ENCODE results near the gene EFL1. TPM values are rescaled to one million over a fixed set of nuclear protein-coding genes. Genes with fewer than 3 reads are reported as not detected.

Gene EFL1
- total and polyA plus RNA-seq, 2 donors (not counting 1 experiment from before 2014, with no cell fraction given): 19.1 to 29.9 TPM

DNA sequence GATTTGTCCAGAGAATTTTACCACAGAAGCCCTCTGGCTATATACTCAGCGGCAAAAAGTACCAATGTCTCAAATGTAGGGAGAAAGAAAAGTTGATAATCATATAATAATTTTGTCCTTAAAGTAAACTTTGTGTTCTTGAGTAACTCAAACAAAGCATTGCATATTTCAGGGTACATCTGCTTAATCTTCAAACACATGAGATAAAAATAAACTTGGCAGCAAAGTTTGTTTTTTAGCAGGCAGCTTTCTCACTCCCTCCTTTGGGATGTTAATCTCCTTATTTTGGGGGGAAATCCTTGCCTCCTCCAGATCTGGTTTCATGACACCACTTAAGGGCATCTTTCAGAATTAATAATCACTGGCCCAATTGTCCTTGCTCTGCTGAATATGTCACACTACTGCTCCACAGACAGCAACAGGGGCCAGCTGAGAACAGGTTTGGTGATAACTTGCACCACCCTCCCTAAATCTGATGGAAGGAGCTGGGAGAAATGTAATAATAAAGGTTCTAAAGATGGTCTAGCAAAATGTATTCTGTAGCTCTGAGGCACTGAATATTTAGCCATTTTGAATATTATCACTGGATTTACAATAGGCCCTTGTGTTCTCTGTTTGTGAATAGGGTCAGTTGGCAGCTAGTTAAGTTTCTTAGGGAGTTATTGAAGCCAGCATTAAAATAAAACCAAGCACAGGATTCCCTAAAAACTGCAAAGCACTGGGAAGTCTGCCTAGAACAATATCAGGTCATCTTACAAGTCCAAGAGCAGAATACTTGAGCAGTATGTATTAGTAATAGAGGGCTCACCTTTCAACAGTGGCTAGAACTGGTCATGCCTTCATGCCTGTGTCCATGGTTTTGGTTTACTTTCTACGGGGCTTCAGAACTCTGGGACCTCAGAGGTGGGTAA is 79.2 kb downstream of the EFL1 start:
- Histone ChIP-seq H3K4me1 (ENCODE audit: control insufficient read depth, extremely low read depth, insufficient read depth, low read length) (peaks cover 5% of the 10 kb centered on the region), H2AFZ (ENCODE audit: low read length) (no peak overlapping the region), H3K27me3 (ENCODE audit: control insufficient read depth, insufficient read depth, low read length) (no peaks in the 10 kb centered on the region), H3K36me3 (ENCODE audit: control insufficient read depth, insufficient read depth, low read length) (no peaks in the 10 kb centered on the region), H3K27ac (ENCODE audit: insufficient read depth, low read length) (no peak overlapping the region), H3K9me3 (ENCODE audit: control insufficient read depth, insufficient read depth, low read depth, low read length) (no peaks in the 10 kb centered on the region), H3K4me3 (replicated peaks in 1 of 4; ENCODE audit: control extremely low read depth in 1 of 4, insufficient read depth in 1 of 4, low read depth in 3 of 4, low read length in 4 of 4) (no peak overlapping the region), H3K79me2 (ENCODE audit: control insufficient read depth, insufficient read depth, low read length) (no peaks in the 10 kb centered on the region), H3K4me2 (ENCODE audit: extremely low read depth, insufficient read depth, low read length) (no peak overlapping the region), H3K9ac (ENCODE audit: insufficient read depth, low read length) (no peak overlapping the region), H4K20me1 (ENCODE audit: control insufficient read depth, extremely low read depth, insufficient read depth, low read length) (no peaks in the 10 kb centered on the region)
- TF ChIP-seq, protein P1, sequence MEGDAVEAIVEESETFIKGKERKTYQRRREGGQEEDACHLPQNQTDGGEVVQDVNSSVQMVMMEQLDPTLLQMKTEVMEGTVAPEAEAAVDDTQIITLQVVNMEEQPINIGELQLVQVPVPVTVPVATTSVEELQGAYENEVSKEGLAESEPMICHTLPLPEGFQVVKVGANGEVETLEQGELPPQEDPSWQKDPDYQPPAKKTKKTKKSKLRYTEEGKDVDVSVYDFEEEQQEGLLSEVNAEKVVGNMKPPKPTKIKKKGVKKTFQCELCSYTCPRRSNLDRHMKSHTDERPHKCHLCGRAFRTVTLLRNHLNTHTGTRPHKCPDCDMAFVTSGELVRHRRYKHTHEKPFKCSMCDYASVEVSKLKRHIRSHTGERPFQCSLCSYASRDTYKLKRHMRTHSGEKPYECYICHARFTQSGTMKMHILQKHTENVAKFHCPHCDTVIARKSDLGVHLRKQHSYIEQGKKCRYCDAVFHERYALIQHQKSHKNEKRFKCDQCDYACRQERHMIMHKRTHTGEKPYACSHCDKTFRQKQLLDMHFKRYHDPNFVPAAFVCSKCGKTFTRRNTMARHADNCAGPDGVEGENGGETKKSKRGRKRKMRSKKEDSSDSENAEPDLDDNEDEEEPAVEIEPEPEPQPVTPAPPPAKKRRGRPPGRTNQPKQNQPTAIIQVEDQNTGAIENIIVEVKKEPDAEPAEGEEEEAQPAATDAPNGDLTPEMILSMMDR (conservative IDR thresholded peaks at IDR 0.05 in 1 of 2, IDR thresholded peaks at IDR 0.05 in 1 of 2; ENCODE audit: low read depth in 1 of 2, low read length in 2 of 2): no peak
- no peak for TF ChIP-seq EZH2 (IDR thresholded peaks at IDR 0.05; ENCODE audit: low read length, missing control alignments)
- peak; percentile 93 to 96 for DNase-seq (ENCODE audit: low read depth in 2 of 2)

GRCh38 chr15:82181371-82181770 is 81.2 kb downstream of the EFL1 start:
- no peaks in the 10 kb centered on the region for H3K27me3 ChIP-seq (ENCODE audit: control insufficient read depth, insufficient read depth, low read length)
- TF ChIP-seq, protein P1 (conservative IDR thresholded peaks at IDR 0.05 in 1 of 2, IDR thresholded peaks at IDR 0.05 in 1 of 2; ENCODE audit: low read depth in 1 of 2, low read length in 2 of 2): no peak
- no peak for TF ChIP-seq EZH2 (IDR thresholded peaks at IDR 0.05; ENCODE audit: low read length, missing control alignments)

DNA sequence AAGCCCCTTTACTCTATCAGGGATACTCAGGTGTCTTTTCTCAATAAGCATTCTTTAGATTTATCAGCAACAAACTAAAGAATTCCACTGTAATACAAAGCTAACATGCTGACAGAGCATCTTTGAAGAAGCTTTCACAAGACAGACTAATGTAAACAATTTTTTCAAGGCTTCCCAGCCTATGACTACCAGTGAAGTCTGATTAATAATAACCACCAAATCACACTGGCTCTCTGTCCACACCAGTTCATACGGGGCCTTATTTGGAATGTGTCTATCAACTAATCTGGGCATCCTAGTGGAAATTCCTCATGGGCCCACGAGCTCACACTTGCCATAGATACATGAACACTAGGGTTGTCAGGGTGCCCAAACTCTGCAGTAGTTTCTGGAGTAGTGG is 84.5 kb downstream of the EFL1 start:
- no peaks in the 10 kb centered on the region for H4K20me1 ChIP-seq (ENCODE audit: control insufficient read depth, extremely low read depth, insufficient read depth, low read length)
- peak overlapping the region; percentile 38 for H3K27ac ChIP-seq (ENCODE audit: insufficient read depth, low read length)
- H3K9ac ChIP-seq (ENCODE audit: insufficient read depth, low read length): no peak overlapping the region
- H3K79me2 ChIP-seq (ENCODE audit: control insufficient read depth, insufficient read depth, low read length): no peaks in the 10 kb centered on the region
- peaks cover 13% of the 10 kb centered on the region for H3K4me1 ChIP-seq (ENCODE audit: control insufficient read depth, extremely low read depth, insufficient read depth, low read length)
- no peaks in the 10 kb centered on the region for H3K9me3 ChIP-seq (ENCODE audit: control insufficient read depth, insufficient read depth, low read depth, low read length)
- H3K4me3 ChIP-seq (replicated peaks in 1 of 4; ENCODE audit: control extremely low read depth in 1 of 4, insufficient read depth in 1 of 4, low read depth in 3 of 4, low read length in 4 of 4): no peak overlapping the region
- H3K4me2 ChIP-seq (ENCODE audit: extremely low read depth, insufficient read depth, low read length): no peak overlapping the region
- H3K27me3 ChIP-seq (ENCODE audit: control insufficient read depth, insufficient read depth, low read length): no peaks in the 10 kb centered on the region
- peak; percentile 80 to 84 for DNase-seq (ENCODE audit: low read depth in 2 of 2)
- TF ChIP-seq, protein P1 (conservative IDR thresholded peaks at IDR 0.05 in 1 of 2, IDR thresholded peaks at IDR 0.05 in 1 of 2; ENCODE audit: low read depth in 1 of 2, low read length in 2 of 2): no peak
- no peak for TF ChIP-seq EZH2 (IDR thresholded peaks at IDR 0.05; ENCODE audit: low read length, missing control alignments)
- H2AFZ ChIP-seq (ENCODE audit: low read length): no peak overlapping the region
- no peaks in the 10 kb centered on the region for H3K36me3 ChIP-seq (ENCODE audit: control insufficient read depth, insufficient read depth, low read length)

More at GRCh38 chr15:82181371-82181770, 81.2 kb downstream of the EFL1 start:
- H2AFZ ChIP-seq (ENCODE audit: low read length): no peak overlapping the region
- no peak overlapping the region for H3K4me2 ChIP-seq (ENCODE audit: extremely low read depth, insufficient read depth, low read length)
- H4K20me1 ChIP-seq (ENCODE audit: control insufficient read depth, extremely low read depth, insufficient read depth, low read length): no peaks in the 10 kb centered on the region
- no peaks in the 10 kb centered on the region for H3K79me2 ChIP-seq (ENCODE audit: control insufficient read depth, insufficient read depth, low read length)
- no peak overlapping the region for H3K4me3 ChIP-seq (replicated peaks in 1 of 4; ENCODE audit: control extremely low read depth in 1 of 4, insufficient read depth in 1 of 4, low read depth in 3 of 4, low read length in 4 of 4)
- H3K27ac ChIP-seq (ENCODE audit: insufficient read depth, low read length): no peak overlapping the region
- H3K9me3 ChIP-seq (ENCODE audit: control insufficient read depth, insufficient read depth, low read depth, low read length): no peaks in the 10 kb centered on the region
- peaks cover 14% of the 10 kb centered on the region for H3K4me1 ChIP-seq (ENCODE audit: control insufficient read depth, extremely low read depth, insufficient read depth, low read length)
- DNase-seq (ENCODE audit: low read depth in 2 of 2): no peak
- no peaks in the 10 kb centered on the region for H3K36me3 ChIP-seq (ENCODE audit: control insufficient read depth, insufficient read depth, low read length)
- H3K9ac ChIP-seq (ENCODE audit: insufficient read depth, low read length): no peak overlapping the region

Data from fibroblast of lung (primary cell).